Measurements from ENCODE around the gene DNHD1. TPM values are rescaled to one million over a fixed set of nuclear protein-coding genes. Genes with fewer than 3 reads are reported as not detected.

DNHD1 gene
- total and polyA plus RNA-seq, 8 donors: 1.8 to 45.1 (median 11.4) TPM

DNA sequence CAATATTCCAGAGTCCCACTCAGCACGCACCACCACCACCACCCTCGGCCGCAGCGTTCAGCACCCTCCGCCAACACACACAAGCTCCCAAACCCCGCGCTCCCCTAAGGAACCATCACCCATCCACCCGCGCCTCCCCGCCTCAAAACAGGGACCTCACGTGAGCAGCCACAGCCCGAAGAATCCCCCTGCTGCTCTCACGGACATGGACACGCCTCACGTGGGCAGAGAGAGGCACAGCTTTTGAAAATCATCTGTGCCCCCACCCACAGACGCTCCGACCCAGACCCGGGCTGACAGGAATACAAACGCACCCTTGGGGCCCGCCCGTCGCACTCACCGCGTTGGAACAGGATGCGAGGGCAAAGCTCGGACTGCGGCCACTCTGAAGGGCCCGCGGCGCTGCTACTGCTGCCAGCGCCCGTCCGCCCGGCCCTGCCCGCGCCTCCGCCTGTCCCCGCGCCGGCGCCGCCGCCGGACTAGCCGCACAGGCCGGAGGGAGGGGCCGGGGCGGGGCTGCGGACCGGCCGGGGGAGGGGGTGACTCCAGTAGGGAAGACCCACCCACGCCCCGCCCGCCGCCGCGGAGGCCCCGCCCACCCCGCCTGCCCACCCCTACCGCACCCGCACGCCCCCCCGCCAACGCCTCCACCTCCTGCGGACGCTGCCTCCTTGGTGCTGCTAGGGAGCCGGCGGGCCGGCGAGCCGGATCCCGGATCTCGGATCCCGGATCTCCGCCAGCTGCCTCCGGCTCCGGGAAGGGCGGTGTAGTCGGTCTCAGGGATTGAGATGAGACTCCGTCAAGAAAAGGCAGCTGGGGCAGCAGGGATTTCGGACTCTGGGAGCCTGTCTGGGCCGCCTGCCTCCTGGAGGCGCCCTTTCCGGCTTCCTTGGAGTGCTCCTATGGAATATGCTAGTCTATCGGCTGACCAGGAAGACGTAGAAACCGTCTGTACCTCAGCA lies 23.3 kb upstream of the DNHD1 start, which contains the start of gene TRIM3:
TSS of gene TRIM3 (minus strand) at position 491 of the 962 bp plus-strand sequence. CDS start 8,246 bp downstream, outside the sequence.
- DNase-seq: peak; percentile 95 to 97
- Histone ChIP-seq H3K4me1 (peaks cover 29 to 71% (median 65%) of the 10 kb centered on the region in 4 donors), H3K4me3 (peak within 1 kb of the TSS; percentile 76 to 88 (median 80)), H3K27me3 (no peaks in the 10 kb centered on the region), H3K36me3 (peaks cover 24 to 25% (median 24%) of the 10 kb centered on the region in 4 donors), H3K9me3 (no peaks in the 10 kb centered on the region), H3K27ac (peak within 1 kb of the TSS; percentile 91 to 97 (median 94))
- 0 to 2% (median 0%) methylated on average over 34 to 87 of the region's 87 CpGs for WGBS, 5 donors
- intact Hi-C loops (cut with DNase I; ENCODE audit: low total_unique reads): no loop called here
- no peak for TF ChIP-seq EP300 (IDR thresholded peaks at IDR 0.05)
- TF ChIP-seq POLR2A (IDR thresholded peaks at IDR 0.05): peak in 1 of 4 donors; percentile 76
- TF ChIP-seq, protein P1, sequence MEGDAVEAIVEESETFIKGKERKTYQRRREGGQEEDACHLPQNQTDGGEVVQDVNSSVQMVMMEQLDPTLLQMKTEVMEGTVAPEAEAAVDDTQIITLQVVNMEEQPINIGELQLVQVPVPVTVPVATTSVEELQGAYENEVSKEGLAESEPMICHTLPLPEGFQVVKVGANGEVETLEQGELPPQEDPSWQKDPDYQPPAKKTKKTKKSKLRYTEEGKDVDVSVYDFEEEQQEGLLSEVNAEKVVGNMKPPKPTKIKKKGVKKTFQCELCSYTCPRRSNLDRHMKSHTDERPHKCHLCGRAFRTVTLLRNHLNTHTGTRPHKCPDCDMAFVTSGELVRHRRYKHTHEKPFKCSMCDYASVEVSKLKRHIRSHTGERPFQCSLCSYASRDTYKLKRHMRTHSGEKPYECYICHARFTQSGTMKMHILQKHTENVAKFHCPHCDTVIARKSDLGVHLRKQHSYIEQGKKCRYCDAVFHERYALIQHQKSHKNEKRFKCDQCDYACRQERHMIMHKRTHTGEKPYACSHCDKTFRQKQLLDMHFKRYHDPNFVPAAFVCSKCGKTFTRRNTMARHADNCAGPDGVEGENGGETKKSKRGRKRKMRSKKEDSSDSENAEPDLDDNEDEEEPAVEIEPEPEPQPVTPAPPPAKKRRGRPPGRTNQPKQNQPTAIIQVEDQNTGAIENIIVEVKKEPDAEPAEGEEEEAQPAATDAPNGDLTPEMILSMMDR (IDR thresholded peaks at IDR 0.05): no peak
- TF ChIP-seq POLR2AphosphoS5 (IDR thresholded peaks at IDR 0.05): peak in 2 of 3 donors; percentile 50 to 68

DNA sequence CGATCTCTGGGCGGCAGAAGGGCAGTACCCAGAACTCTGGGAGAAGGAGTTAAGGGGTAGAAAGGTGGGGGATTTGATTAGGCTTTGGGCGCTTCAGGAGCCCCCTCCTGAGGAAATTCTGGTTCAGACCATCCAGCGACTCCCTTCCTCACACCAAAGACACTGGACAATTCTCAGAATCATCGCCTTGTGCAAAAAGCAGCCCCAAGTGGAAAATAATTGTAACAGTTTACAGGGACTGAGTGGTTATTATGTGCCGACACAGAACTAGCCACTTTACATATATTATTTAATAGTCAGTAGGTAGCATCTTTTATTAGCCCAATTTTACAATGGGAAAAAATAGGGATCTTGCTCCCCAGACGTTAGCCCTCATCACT lies 22.7 kb upstream of the DNHD1 start:
- H3K9me3 ChIP-seq: no peaks in the 10 kb centered on the region
- TF ChIP-seq, protein P1 (IDR thresholded peaks at IDR 0.05): no peak
- TF ChIP-seq POLR2A (IDR thresholded peaks at IDR 0.05) (no peak), EP300 (IDR thresholded peaks at IDR 0.05) (no peak), POLR2AphosphoS5 (IDR thresholded peaks at IDR 0.05) (peak in 1 of 3 donors; percentile 0)
- H3K4me3 ChIP-seq: peak overlapping the region; percentile 76 to 88 (median 80)
- WGBS, 5 donors: 19 to 30% (median 20%) methylated on average over 7 of the region's 7 CpGs
- H3K4me1 ChIP-seq: peaks cover 22 to 71% (median 63%) of the 10 kb centered on the region in 4 donors
- no peak for DNase-seq
- peak overlapping the region; percentile 90 to 97 (median 94) for H3K27ac ChIP-seq
- H3K36me3 ChIP-seq: peaks cover 27 to 31% (median 29%) of the 10 kb centered on the region in 4 donors
- intact Hi-C loops (cut with DNase I; ENCODE audit: low total_unique reads): no loop called here
- no peaks in the 10 kb centered on the region for H3K27me3 ChIP-seq

- no peaks in the 10 kb centered on the region for H3K27me3 ChIP-seq
- no peak for DNase-seq
- 58 to 76% (median 62%) methylated on average over 3 of the region's 3 CpGs for WGBS, 5 donors
- H3K4me3 ChIP-seq: peak overlapping the region in 2 of 4 donors; percentile 78 to 88
- H3K4me1 ChIP-seq: peaks cover 26 to 70% (median 64%) of the 10 kb centered on the region in 4 donors
- TF ChIP-seq POLR2A (IDR thresholded peaks at IDR 0.05) (no peak), POLR2AphosphoS5 (IDR thresholded peaks at IDR 0.05) (no peak), EP300 (IDR thresholded peaks at IDR 0.05) (no peak)
- TF ChIP-seq, protein P1 (IDR thresholded peaks at IDR 0.05): no peak
- intact Hi-C loops (cut with DNase I; ENCODE audit: low total_unique reads): no loop called here
- no peaks in the 10 kb centered on the region for H3K9me3 ChIP-seq
- peak overlapping the region; percentile 90 to 97 (median 94) for H3K27ac ChIP-seq
- H3K36me3 ChIP-seq: peaks cover 27 to 33% (median 29%) of the 10 kb centered on the region in 4 donors
These were observed 22.1 kb upstream of the DNHD1 start for GRCh38 chr11:6474806-6475500.

GRCh38 chr11:6475936-6476335 lies 21.1 kb upstream of the DNHD1 start:
- Histone ChIP-seq H3K4me3 (no peak overlapping the region), H3K27me3 (no peaks in the 10 kb centered on the region), H3K36me3 (peaks cover 27 to 33% (median 29%) of the 10 kb centered on the region in 4 donors), H3K4me1 (peaks cover 32 to 78% (median 68%) of the 10 kb centered on the region in 4 donors), H3K27ac (peak overlapping the region; percentile 90 to 97 (median 94)), H3K9me3 (no peaks in the 10 kb centered on the region)
- TF ChIP-seq, protein P1 (IDR thresholded peaks at IDR 0.05): peak in 1 of 7 experiments; percentile 16
- peak in 1 of 3 donors; percentile 67 for TF ChIP-seq POLR2AphosphoS5 (IDR thresholded peaks at IDR 0.05)
- TF ChIP-seq POLR2A (IDR thresholded peaks at IDR 0.05): no peak
- no peak for TF ChIP-seq EP300 (IDR thresholded peaks at IDR 0.05)
- 28 to 46% (median 35%) methylated on average over 5 of the region's 5 CpGs for WGBS, 5 donors
- intact Hi-C loops (cut with DNase I; ENCODE audit: low total_unique reads): no loop called here
- peak; percentile 72 to 80 for DNase-seq

Data from stomach (tissue), 9 donors.